NCI-H1105 (cell line): ENCODE results near the gene ACBD5.
"Not testable (repeated sequence)": the region's sequence is repeated elsewhere in the genome, so short reads cannot be mapped to it uniquely, and the experiment has no call there.

Experiments used
- DNase-seq: peaks from one replicate; lab custom pipeline; 2025; lab: John Stamatoyannopoulos, UW

ACBD5 gene

DNA sequence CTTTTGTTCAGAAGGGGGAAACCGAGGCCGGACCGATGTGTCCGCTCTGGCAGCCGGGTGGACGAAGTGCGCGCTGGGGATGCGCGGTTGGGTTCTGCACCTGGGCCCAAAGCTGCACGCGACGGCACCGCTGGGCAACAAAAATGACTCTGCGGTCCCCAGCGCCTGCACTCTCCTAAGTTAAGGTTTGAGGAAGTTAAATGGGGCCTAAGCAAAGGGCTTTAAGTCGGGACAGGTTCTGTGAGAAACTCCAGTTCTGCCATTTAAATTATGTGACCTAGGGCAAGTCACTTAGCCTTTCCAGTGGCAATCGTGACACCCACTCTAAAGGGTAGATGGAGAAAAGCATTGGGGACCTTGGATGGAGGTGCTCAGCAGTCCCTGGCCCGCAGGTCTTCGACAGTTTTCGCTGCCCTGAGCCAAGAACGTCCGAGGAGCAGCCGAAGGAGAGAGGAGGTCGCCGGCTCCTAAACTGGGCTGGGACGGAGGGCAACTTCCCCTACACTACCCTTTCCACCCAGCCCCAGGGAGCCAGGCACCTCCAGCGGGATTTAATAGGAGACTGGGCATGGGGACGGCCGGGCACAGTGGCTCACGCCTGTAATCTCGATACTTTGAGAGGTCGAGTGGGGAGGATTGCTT is 534 bp upstream of the ACBD5 start:
- no peak for DNase-seq

DNA sequence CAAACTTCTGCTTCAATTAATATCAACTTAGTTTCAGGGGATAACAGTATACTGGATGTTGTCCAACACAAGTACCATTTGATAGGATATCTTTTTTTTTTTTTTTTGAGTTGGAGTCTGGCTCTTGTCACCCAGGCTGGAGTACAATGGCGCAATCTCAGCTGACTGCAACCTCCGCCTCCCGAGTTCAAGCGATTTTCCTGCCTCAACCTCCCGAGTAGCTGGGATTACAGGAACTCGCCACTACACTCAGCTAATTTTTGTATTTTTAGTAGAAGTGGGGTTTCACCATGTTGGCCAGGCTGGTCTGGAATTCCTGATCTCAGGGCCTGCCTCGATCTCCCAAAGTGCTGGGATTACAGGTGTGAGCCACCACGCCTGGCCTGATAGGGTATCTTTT is 3.1 kb downstream of the ACBD5 start:
- not testable (repeated sequence) for DNase-seq

DNA sequence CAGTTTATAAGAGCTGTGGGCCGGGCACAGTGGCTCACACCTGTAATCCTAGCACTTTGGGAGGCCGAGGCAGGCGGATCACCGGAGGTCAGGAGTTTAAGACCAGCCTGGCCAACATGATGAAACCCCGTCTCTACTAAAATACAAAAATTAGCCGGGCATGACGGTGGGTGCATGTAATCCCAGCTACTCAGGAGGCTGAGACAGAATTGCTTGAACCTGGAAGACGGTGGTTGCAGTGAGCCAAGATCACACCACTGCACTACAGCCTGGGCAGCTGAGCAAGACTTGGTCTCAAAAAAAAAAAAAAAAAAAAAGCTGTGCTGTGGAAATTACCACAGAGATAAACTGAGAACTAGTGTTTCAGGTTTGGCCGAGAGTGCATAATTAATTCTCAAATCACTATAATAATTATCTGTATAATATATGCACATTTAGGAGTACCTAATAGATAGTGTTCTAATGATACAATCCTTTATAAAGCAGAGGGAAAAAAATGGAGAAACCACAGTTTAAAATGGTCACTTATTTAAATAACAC is 3.9 kb downstream of the ACBD5 start:
- DNase-seq: not testable (repeated sequence)

DNA sequence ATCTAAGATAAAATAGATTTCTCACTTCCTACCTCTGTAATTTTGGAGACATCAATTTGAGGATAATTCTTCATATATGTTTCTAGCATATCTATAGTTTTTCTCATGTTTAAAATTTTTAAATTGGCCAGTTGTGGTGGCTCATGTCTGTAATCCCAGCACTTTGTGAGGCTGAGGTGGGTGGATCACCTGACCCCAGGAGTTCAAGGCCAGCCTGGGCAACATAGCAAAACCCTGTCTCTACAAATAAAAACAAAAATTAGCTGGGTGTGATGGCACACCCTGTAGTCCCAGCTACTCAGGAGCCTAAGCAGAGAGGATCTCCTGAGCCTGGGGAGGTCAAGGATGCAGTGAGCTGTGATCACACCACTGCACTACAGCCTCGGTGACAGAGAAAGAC is 4.9 kb downstream of the ACBD5 start:
- DNase-seq: no peak

DNA sequence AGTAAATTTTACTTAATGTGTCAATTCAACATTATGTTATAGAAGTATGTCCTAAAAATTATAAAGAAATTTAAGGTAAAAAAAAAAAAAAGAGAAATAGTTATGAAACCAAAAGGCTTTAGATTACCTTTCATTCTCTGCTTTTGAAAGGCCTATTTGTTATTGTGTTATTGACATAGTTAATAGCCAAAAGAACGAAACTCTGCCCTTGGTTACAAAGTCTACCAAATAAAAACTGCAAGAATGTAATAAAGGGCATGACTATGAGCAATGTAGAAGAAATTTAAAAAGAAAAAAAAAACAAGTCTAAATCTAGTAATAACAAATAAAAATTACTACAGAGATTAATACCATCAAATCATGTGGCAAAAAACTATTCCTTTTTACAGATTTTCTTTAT is 10.6 kb downstream of the ACBD5 start:
- no peak for DNase-seq

DNA sequence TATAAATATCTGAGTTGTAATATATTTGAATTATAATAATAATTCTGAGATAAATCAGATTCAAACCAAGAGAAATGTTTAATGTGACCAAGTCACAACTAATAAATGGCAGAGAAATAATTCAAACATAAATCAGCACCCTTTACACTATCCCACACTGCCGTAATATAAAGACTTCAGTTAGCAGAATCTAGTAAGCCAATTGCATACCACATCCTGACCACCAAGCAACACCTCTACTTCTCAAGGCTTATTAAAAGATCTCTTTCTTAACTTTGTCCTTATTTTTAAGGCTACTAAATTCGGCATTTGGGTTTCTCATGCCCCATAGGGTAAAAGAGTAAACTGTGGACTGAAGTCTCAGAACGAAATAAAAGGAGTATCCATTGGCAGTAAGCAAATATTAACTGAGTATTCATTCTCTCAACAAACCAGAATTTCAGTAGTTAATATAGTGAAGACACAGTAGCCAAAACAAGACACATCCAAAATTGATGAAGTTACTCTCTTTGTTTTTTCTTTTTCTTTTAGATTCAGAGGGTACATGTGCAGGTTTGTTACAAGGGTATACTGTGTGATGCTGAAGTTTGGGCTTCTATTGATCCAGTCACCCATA is 14.8 kb downstream of the ACBD5 start:
- no peak for DNase-seq

DNA sequence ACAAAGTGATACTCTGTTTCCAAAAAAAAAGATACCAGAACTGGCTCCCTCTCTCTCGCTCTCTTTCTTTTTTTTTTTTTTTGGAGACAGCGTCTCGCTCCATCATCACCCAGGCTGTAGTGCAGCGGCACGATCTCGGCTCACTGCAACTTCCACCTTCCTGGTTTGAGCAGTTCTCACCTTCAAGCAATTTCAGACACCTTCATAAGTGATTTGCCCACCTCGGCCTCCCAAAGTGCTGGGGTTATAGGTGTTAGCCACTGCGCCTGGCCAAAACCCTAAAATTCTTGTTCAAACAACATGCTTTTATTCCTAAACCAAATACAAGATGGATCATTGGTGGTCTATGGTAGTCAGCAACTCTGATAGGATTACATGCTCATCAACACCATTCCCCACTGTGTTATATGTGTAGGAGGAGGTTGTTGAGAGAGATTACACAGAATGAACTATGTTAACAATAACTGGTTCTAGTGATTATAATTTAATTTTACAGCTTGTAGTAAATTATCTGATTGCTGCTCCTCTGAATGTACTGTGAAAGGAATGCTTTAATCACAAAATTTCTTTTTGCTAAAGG is 15.5 kb downstream of the ACBD5 start:
- DNase-seq: no peak

DNA sequence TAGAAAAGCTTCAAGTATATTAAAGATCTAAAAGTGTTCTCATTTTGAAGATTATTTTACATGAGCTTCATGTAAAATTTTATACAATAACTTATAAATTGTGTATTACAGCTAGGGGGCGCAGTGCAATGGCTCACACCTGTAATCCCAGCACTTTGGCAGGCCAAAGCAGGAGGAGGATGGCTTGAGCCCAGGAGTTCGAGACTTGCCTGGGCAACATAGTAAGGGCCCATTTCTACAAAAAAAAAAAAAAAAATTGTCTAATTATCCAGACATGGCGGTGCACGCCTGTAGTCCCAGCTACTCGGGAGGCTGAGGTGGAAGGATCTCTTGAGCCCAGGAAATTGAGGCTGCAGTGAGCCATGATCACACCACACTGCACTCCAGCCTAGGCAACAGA is 16.6 kb downstream of the ACBD5 start:
- no peak for DNase-seq

DNA sequence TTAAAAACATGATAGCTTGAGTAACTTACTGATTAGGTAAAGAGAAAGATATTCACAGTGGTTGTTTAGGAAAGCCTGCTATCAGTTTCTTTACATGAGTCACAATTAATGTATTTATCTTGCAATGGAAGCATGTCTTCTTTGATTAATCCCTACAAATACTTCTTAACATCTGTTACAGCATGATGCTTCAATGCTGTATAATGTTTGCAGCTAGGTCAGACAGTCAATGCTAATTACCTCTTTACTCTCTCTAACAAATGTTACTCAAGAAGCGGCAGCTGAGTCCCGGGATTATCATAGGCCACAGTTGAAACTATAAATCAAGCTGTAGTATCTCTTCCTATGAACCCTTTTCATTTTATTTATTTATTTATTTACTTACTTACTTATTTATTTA is 33.2 kb downstream of the ACBD5 start:
- no peak for DNase-seq

DNA sequence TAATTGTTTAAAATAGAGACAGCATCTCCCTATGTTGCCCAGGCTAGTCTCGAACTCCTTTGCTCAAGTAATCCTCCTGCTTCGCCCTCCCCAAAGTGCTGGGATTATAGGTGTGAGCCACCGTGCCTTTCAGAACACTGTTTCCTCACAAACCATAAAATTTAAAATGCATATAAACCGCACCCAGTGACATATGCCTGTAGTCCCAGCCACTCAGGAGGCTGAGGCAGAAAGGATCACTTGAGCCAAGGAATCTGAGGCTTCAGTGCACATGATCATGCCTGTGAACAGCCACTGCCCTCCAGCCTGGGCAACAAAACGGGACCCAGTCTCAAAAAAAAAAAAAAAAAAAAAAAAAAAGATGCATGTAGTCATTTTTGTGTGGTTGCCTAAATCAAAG is 36.8 kb downstream of the ACBD5 start:
- DNase-seq: no peak

DNA sequence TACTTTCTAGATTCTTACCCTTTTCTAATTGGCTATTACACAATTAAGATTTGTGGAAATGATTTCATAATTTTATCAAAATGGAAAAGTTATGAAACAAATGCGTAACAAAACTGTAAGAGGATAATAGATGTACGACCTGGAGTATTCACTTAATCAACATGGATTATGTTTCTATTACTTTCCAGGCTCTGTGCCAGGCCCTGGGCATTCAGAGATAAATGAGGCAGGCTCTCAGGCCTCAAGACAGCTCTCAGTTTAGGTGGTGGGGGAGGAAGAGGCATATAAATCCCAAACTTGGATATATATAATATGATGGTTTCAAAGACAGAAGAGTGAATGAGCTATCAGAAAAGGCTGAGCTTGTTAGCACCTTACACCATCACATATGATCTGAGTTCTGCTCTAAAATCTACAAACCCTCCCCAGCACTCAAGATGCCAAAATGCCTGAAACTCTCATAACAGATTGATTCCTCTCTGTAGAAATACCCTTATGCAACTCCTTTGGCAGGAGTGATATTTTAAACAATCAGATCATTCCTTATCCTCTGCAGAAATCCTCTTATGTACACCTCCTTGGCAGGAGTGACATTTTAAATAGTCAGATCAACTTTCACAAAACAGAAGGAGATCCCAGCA is 42.5 kb downstream of the ACBD5 start:
- DNase-seq: no peak

DNA sequence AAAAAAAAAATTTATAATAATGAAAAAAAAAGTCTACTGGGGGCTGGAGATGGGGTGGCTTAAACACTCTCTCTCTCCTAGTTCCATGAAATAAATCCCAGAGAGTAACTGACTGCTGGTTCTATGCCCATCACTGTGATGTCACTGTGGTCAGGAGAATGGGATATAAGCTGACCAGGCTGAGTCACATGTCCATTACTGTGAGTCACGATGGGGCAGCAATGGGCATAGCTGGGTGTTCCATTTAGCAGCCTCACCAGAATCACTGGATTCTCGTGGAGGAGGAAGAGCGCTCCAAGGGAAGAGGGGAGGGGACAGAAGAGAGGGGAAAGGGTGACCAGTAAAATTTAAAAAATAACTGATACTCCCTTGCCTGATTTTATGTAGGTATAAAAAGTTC is 48.3 kb downstream of the ACBD5 start:
- no peak for DNase-seq

DNA sequence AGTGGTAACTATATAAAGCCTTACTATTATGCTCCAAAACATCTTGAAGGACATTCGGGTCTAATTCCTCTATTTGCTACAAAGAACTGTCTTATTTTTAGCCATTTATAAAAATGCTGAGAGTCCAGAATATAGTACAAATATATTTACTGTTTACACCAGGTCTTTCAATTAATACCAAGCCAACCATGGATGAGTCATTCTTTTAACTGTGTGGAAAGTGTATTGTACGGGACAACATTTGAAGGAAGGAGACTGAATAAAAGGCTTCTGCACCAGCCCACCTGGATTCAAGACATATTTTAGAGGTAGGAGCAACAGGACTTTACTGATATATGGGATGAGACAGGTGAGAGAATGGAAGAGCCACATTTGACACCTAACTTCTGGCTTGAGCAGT is 50.1 kb downstream of the ACBD5 start:
- DNase-seq: no peak

DNA sequence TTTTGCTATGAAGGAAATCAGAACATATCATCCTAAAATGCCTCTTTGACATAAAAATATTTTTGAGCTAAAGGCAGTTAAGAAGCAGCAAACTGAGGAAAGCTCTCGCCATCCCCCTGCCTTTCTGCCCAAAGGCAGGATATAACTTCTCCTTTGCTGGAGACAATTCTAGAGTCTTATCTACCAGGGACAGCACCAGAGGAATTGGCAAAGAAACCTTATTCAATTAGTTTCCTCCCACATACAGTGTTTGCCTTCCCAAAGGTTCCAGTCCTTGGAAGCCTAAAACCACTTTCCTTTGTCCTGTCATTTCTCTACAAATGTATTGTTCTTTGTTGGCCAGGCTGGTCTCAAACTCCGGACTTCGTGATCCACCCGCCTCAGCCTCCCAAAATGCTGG is 51.7 kb downstream of the ACBD5 start:
- DNase-seq: no peak

DNA sequence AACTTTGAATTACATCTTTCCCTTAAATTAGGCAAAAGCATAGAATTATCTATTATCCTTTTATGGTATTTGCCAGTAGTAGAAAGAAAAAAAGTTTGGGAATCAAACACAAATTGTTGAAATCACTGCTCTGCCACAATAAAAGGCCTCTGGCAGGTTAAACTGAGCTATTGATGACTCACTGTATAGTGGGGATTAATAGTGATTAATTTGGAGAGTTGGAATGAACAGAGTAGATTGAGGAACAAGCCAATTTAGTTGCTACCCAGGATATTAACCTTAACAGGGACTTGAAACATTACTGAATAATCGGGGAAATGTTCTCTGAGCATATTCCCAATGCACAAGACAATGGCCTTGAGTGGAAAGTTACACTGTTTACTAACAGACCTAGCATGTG is 52.3 kb downstream of the ACBD5 start:
- DNase-seq: no peak

DNA sequence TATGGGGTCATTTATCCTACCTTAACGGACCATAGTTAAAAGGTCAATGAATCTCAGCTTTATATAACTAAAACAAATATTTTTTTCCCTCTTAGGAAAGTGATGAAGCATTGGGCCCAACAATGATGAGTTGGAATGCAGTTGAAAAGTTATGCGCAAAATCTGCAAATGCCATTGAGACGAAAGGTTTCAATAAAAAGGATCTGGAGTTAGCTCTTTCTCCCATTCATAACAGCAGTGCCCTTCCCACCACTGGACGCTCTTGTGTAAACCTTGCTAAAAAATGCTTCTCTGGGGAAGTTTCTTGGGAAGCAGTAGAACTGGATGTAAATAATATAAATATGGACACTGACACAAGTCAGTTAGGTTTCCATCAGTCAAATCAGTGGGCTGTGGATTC is 70.7 kb downstream of the ACBD5 start:
- no peak for DNase-seq

DNA sequence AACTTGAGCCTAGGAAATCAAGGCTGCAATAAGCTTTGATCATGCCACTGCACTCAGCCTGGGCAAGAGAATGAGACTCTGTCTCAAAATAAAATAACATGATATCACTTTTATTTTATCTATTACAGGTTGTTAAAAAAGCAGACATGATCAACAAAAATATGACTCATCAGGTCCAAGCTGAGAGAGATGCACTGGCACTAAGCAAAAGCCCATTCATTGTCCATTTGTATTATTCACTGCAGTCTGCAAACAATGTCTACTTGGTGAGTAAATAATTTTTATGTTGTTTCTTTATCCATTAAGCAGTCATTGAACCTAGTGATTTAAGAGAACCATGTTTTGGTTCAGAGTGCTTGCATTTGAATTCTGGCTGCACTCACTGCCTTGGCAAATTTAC is 82.2 kb downstream of the ACBD5 start:
- no peak for DNase-seq

DNA sequence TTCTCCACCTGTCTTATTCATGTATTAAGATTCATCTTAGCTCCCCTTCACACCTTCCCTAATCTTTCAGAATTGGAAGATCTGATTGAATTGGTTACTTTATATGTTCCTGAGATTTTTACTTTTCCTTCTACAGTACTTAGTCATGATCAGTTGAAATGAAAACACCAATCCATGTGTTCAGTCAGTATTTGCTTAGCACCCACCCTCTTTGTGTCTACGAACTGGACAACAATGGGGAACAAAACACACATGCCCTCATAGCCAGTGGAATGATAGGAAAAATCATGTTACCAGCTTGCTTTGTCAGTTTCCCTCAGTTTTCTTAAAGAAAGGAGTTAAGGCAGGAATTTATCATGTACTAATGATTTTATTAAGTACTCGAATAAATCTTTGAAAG is 83.4 kb downstream of the ACBD5 start:
- no peak for DNase-seq

DNA sequence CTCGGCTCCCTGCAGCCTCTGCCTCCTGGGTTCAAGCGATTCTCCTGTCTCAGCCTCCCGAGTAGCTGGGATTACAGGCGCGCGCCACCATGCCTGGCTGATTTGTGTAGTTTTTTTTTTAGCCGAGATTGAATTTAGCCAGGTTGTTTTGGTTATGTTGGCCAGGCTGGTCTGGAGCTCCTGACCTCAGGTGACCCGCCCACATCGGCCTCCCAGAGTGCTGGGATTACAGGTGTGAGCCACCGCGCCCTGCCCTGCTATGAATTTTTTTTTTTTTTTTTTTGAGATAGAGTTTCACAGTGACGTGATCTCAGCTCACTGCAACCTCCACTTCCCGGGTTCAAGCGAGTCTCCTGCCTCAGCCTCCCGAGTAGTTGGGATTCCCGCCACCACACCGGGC is 84.0 kb downstream of the ACBD5 start:
- not testable (repeated sequence) for DNase-seq

DNA sequence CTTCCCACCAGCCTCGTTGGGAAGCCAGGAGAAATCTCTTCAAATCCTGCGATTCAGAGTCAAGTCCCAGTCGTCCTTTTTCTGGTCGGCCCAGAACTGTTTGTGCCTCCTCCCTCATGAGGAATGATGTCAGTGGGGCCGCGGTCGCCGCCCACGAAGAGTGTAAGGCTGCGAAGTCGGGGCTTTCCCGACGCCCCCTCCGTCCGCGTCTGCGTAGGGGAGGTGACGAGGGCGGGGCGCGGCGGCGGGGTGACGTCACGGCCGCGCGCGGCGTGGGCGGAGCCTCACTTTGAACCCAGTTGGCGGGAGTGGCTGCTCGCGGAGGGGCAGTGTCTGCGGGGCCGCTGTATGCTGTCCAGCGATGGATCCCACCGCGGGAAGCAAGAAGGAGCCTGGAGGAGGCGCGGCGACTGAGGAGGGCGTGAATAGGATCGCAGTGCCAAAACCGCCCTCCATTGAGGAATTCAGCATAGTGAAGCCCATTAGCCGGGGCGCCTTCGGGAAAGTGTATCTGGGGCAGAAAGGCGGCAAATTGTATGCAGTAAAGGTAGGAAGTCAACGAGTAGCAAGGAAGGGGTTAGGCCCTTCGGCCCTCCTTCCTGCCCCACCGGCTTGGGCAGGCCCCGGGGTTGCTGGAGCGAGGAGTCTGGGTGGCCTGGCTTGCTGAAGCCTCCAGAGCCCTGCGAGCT is 85.4 kb downstream of the ACBD5 start, which contains the start of gene MASTL:
TSS of gene MASTL (plus strand) at position 287 of the 689 bp plus-strand sequence. CDS start at position 362, 75 bp downstream.
- DNase-seq: peak; percentile 60

DNA sequence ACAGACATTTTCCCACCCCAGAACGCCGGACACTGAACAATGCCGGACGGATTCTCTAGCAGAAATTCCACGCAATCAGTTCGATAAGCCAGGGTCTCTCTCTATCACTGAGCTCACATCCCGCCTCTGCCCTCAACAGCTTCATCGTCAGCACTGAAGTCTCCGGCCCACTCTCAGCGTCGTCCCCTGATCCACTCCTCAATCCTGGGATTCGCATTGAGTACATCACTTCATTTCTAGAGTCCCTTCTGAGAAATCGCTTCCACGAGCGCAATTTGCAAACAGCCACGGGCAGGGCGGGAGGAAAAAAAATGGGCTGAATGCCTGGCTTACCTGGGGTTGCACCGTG is 86.8 kb downstream of the ACBD5 start:
- no peak for DNase-seq

DNA sequence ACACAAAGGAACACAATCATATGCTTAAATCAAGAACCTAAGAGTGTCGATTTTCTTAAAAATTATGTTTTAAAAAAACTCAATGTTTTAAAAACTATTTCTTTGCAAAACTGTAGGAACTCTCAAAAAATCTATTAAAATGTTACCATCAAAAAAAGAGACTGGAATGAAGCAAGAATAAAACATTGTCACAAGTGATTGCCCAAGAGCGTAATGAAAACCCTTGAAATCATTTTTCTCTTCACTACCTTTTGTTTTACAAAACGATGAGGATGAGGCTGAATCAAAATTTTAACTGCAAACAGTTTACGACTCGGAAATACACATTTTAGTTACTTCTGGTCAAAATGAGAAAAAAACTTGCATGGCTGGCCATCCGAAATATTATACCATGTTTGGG is 87.3 kb downstream of the ACBD5 start:
- no peak for DNase-seq

DNA sequence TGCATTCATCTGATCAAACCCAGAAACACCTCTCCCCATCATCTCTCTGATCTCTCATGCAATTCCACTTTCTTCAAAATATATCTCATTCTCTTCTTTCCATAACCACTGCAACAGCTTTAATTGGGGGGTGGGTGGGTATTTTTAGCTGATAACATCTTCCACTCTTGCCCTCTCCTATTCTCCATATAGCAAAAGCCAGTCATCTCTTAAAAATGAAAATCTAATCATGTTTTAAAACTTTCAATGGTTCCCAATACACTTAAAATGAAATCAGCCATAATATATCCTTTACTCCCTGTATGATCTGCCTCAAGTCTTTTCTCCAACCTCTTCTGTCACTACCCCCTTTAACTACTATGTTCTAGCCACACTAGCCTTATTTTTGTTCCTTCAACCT is 87.9 kb downstream of the ACBD5 start:
- no peak for DNase-seq
